HCT116 (cell line): ENCODE results near the gene CIBAR2. TPM values are rescaled to one million over a fixed set of nuclear protein-coding genes. Genes with fewer than 3 reads are reported as not detected.
A peak's percentile ranks its signal among the peaks of the same experiment; 100 is the strongest.

Source experiments
- ATAC-seq: fragments of 200-7000 bp; cut with Tn5 transposase; 2 replicates; pipeline ENCODE4 v1.9.1; 2020; ENCODE audit warnings: mild to moderate bottlenecking, moderate library complexity
- Bru-seq: library from RNA; stranded (reverse); fragments of 400-500 nt; gene quantifications from one replicate; lab custom pipeline; 2021; lab: Mats Ljungman, UMichigan
- BruChase-seq, 2 experiments: library from RNA; stranded (reverse); fragments of 400-500 nt; gene quantifications; one replicate each; lab custom pipeline; 2021; lab: Mats Ljungman, UMichigan
- BruUV-seq: library from RNA; stranded (reverse); fragments of 400-500 nt; replicated peaks from 2 replicates; lab custom pipeline; 2021; lab: Mats Ljungman, UMichigan
- CTCF ChIA-PET: fragments of 300-600 bp; sonication (Branson Sonifier 250); formaldehyde crosslinking; loops from one replicate; lab custom pipeline; 2021; ENCODE audit warnings: antibody characterized with exemption; lab: Charles Lee
- POLR2A ChIA-PET: fragments of 300-600, 350-600 bp; sonication (Branson Sonifier 250); formaldehyde crosslinking; loops from one replicate; lab custom pipeline; 2021; ENCODE audit warnings: antibody characterized with exemption; lab: Charles Lee
- RAD21 ChIA-PET, 2 experiments: fragments of 300-600 bp; sonication (Branson Sonifier 250); formaldehyde crosslinking; loops; one replicate each; lab custom pipeline; 2023; ENCODE audit warnings: low total read pairs in 2 of 2; ENCODE audit not compliant: uncharacterized antibody in 2 of 2, unreplicated experiment in 2 of 2, low non-redundant PET in 1 of 2; lab: Charles Lee
- DNase-seq: peaks from one replicate; pipeline ENCODE4 v3.0.0-alpha.2; 2010; ENCODE audit warnings: low read depth, low spot score
- H2AFZ ChIP-seq: fragments of 200-600 bp; shearing (Covaris generic), sonication (generic); 2 replicates; pipeline ENCODE4 v1.6.1; 2017; ENCODE audit warnings: low read depth, mixed run types, mixed read lengths, antibody characterized with exemption, low read length; ENCODE audit not compliant: poor library complexity, severe bottlenecking
- H3K27ac ChIP-seq: 2 replicates; pipeline ENCODE4 v1.5.1; 2012; ENCODE audit warnings: low read depth, low read length
- H3K27me3 ChIP-seq: fragments of 200-600 bp; sonication (generic); 2 replicates; pipeline ENCODE4 v1.6.1; 2016; ENCODE audit warnings: mixed run types, low read length, mixed read lengths; ENCODE audit not compliant: insufficient read depth
- H3K36me3 ChIP-seq, 2 experiments: fragments of 200-500 bp in 1 of 2; fragments of 200-600 bp in 1 of 2; sonication (Bioruptor generic) in 1 of 2; sonication (generic) in 1 of 2; 2 replicates each; pipeline versions ENCODE4 v1.5.1 to v1.6.1; 2014 to 2016; ENCODE audit warnings: low read length in 2 of 2, inconsistent platforms in 1 of 2, mixed read lengths in 1 of 2, mixed run types in 1 of 2; ENCODE audit not compliant: insufficient read depth in 2 of 2, control insufficient read depth in 1 of 2
- H3K4me1 ChIP-seq, 2 experiments: fragments of 200-600 bp in 1 of 2; sonication (generic) in 1 of 2; 2 replicates each; pipeline versions ENCODE4 v1.5.1 to v1.6.1; 2012 to 2017; ENCODE audit warnings: low read length in 2 of 2, inconsistent platforms in 1 of 2, mild to moderate bottlenecking in 1 of 2, mixed read lengths in 1 of 2, mixed run types in 1 of 2, moderate library complexity in 1 of 2; ENCODE audit not compliant: insufficient read depth in 2 of 2, control insufficient read depth in 1 of 2
- H3K4me2 ChIP-seq: fragments of 200-600 bp; sonication (generic); 2 replicates; pipeline ENCODE4 v1.6.1; 2017; ENCODE audit warnings: mixed run types, low read length, mixed read lengths
- H3K4me3 ChIP-seq, 2 experiments: fragments of 200-600 bp in 1 of 2; sonication (generic) in 1 of 2; replicated peaks in 1 of 2; 2 replicates each; pipeline ENCODE4 v1.5.1; 2011 to 2016; ENCODE audit warnings: low read length in 2 of 2, control low read depth in 1 of 2, low read depth in 1 of 2, mild to moderate bottlenecking in 1 of 2, mixed read lengths in 1 of 2, mixed run types in 1 of 2
- H3K79me2 ChIP-seq: fragments of 200-600 bp; sonication (generic); 2 replicates; pipeline ENCODE4 v1.6.1; 2017; ENCODE audit warnings: mild to moderate bottlenecking, mixed run types, low read length, moderate library complexity, mixed read lengths; ENCODE audit not compliant: insufficient read depth
- H3K9ac ChIP-seq: fragments of 200-600 bp; sonication (generic); 2 replicates; pipeline ENCODE4 v1.6.1; 2016; ENCODE audit warnings: low read length, mixed read lengths
- H3K9me2 ChIP-seq: fragments of 200-600 bp; sonication (generic), shearing (Covaris generic); 2 replicates; pipeline ENCODE4 v1.6.1; 2017; ENCODE audit warnings: mixed run types, mild to moderate bottlenecking, moderate library complexity; ENCODE audit not compliant: insufficient read depth
- H3K9me3 ChIP-seq, 2 experiments: fragments of 200-500 bp in 1 of 2; fragments of 200-600 bp in 1 of 2; sonication (Bioruptor generic) in 1 of 2; sonication (generic) in 1 of 2; 2 replicates each; pipeline ENCODE4 v1.6.1; 2014 to 2017; ENCODE audit warnings: low read length in 2 of 2, mixed read lengths in 2 of 2, inconsistent platforms in 1 of 2, low read depth in 1 of 2, mild to moderate bottlenecking in 1 of 2, mixed run types in 1 of 2, moderate library complexity in 1 of 2; ENCODE audit not compliant: control insufficient read depth in 1 of 2, insufficient read depth in 1 of 2
- H4K20me1 ChIP-seq: fragments of 200-600 bp; sonication (generic), shearing (Covaris generic); 2 replicates; pipeline ENCODE4 v1.6.1; 2017; ENCODE audit warnings: mixed run types, mild to moderate bottlenecking, moderate library complexity; ENCODE audit not compliant: insufficient read depth
- EGR1 ChIP-seq: IDR thresholded peaks from 2 replicates; pipeline ENCODE4 v1.6.1; 2012; ENCODE audit warnings: low read depth
- ZFX ChIP-seq: fragments of 450-650 bp; IDR thresholded peaks from 2 replicates; pipeline ENCODE4 v1.6.1; 2017
- intact Hi-C: fragments of 100-400 bp; cut with micrococcal nuclease; formaldehyde crosslinking; loops from 2 replicates; pipeline ENCODE4 v1.10.0; 2022
- long read RNA-seq: library from polyadenylated mRNA; unstranded; transcript quantifications from one replicate; pipeline ENCODE4 v2.0.0, GENCODE V29; 2021; ENCODE audit not compliant: unreplicated experiment
- polyA plus RNA-seq: library from polyadenylated mRNA; unstranded; fragments of >200 nt; gene quantifications from 2 replicates; pipeline ENCODE4 v1.2.1, GENCODE V29; 2012; ENCODE audit warnings: missing spikeins
- total RNA-seq: library from RNA; stranded (reverse); gene quantifications from one replicate; pipeline ENCODE4 v1.2.1, GENCODE V29; 2021; ENCODE audit not compliant: unreplicated experiment
- TF ChIP-seq, protein P1 (sequence below): IDR thresholded peaks from 2 replicates; pipeline ENCODE4 v1.6.1; 2012; ENCODE audit warnings: low read depth

CIBAR2 gene
- 0.27 TPM for total RNA-seq
- polyA plus RNA-seq, result 0.20 and 0.21 TPM in 2 replicates
- Bru-seq, nascent RNA, result percentile 9 among the genes with signal in this experiment
- percentile 18 among the genes with signal in this experiment for BruChase-seq, experiment 1, labeled RNA remaining after a 6-hour chase
- percentile 13 among the genes with signal in this experiment for BruChase-seq, experiment 2, labeled RNA remaining after a 2-hour chase
- long read RNA-seq, result 0 reads

DNA sequence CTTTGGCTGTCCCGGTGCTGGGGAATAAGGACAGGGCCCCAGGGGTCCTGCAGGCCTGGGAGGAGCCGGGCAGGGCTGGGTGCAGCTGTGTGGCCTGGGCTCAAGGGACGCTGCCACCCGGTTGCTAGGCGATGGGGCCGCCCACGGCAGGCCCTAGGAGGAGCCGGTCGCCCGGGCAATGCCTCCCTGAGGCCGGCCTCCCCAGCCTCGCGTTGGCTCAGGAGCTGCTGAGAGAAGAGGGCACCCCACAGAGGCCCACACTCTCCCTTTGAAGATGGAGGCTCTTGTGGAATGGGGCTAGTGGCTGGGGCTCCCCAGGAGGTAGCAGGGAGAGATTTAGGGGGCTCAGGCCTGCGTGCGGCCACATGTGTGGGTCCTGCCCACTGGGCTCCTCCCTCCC, at the start of gene CIBAR2:
Gene CIBAR2 (minus strand): TSS at position 109 of the 400 bp plus-strand sequence. CDS start 120 bp downstream, outside the sequence.
- TF ChIP-seq EGR1, result peak; percentile 88
- TF ChIP-seq ZFX, result peak; percentile 34; the same call in 1 of the 2 replicates
- TF ChIP-seq, protein P1, sequence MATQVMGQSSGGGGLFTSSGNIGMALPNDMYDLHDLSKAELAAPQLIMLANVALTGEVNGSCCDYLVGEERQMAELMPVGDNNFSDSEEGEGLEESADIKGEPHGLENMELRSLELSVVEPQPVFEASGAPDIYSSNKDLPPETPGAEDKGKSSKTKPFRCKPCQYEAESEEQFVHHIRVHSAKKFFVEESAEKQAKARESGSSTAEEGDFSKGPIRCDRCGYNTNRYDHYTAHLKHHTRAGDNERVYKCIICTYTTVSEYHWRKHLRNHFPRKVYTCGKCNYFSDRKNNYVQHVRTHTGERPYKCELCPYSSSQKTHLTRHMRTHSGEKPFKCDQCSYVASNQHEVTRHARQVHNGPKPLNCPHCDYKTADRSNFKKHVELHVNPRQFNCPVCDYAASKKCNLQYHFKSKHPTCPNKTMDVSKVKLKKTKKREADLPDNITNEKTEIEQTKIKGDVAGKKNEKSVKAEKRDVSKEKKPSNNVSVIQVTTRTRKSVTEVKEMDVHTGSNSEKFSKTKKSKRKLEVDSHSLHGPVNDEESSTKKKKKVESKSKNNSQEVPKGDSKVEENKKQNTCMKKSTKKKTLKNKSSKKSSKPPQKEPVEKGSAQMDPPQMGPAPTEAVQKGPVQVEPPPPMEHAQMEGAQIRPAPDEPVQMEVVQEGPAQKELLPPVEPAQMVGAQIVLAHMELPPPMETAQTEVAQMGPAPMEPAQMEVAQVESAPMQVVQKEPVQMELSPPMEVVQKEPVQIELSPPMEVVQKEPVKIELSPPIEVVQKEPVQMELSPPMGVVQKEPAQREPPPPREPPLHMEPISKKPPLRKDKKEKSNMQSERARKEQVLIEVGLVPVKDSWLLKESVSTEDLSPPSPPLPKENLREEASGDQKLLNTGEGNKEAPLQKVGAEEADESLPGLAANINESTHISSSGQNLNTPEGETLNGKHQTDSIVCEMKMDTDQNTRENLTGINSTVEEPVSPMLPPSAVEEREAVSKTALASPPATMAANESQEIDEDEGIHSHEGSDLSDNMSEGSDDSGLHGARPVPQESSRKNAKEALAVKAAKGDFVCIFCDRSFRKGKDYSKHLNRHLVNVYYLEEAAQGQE, result no peak
- TF ChIP-seq, all 23 proteins: peak for 2
- H4K20me1 ChIP-seq, result no peaks in the 10 kb centered on the region
- H3K27me3 ChIP-seq, result no peaks in the 10 kb centered on the region
- H3K9me2 ChIP-seq, result no peaks in the 10 kb centered on the region
- no TSS peak for BruUV-seq
- H3K4me2 ChIP-seq, result peak within 1 kb of the TSS; percentile 64
- peak within 1 kb of the TSS; percentile 67 for H2AFZ ChIP-seq
- ChIA-PET RAD21 (interaction anchor here in 1 of 2 experiments (0.7 kb wide), 1 partner anchor 173 kb away, joined by 3 read pairs; no protein-coding TSS in a partner anchor), POLR2A (no interaction called here), CTCF (interaction anchor here (1.2 kb wide), 1 partner anchor 26 kb away, joined by 5 read pairs; no protein-coding TSS in a partner anchor)
- intact Hi-C loops, result loop anchor here (10.0 kb wide), 1 partner anchor 282 kb away; no protein-coding TSS in a partner anchor
- H3K4me1 ChIP-seq, result peaks cover 11 to 24% of the 10 kb centered on the region in 2 experiments; a peak in 3 of 4 replicates
- H3K9ac ChIP-seq, result peak within 1 kb of the TSS; percentile 7; the same call in 1 of the 2 replicates
- DNase-seq (no peak), ATAC-seq (peak; percentile 77)
- H3K4me3 ChIP-seq, result no peak within 1 kb of the TSS; a peak in 1 of 4 replicates
- H3K79me2 ChIP-seq, result no peaks in the 10 kb centered on the region
- no peaks in the 10 kb centered on the region for H3K36me3 ChIP-seq
- no peak within 1 kb of the TSS; the same call in 1 of the 2 replicates for H3K27ac ChIP-seq
- no peaks in the 10 kb centered on the region for H3K9me3 ChIP-seq
